ENCODE measurements around the gene IL17RD.
A peak's percentile ranks its signal among the peaks of the same experiment; 100 is the strongest.

Gene IL17RD

GRCh38 chr3:57130571-57131209, 34.5 kb downstream of the IL17RD start:
- no peak for DNase-seq (ENCODE audit: low read depth in 2 of 2)

DNA sequence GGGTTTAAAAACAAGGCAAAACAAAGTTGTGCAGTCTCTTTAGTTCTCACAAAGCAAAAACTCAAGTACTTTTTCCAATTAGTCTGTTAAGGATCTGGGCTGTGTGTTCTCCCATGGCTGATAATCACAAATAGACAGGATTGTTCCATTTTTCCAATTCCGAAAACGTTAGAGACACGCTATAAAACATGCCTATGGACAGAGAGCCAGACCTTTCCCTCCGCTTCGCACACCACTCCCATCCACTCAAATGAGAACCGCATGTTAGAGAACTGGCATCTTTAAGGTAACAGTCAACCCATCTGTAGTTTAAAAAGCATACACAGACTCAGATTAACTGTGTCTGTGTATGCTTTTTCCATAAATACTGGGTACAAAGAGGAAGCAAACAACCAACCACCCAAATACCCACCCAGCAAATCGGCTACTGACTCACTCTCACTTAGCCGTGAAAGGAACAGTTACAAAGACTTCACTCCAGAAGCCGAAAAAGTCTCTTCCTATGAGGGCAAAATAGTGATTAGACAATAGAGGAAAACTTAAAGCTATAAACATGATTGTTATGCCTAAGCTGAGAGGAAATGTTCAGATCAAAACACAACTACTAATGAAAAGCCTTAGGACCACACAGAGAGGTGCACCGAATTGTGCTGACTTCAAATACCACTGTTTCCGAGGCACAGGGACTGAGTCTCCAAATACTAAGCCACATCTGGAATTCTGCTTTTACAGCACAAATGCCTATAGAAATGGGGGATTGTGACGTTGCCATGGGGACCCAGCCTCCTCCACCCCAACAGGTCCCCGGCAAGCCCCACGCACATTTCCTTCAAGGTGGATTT, 36.1 kb downstream of the IL17RD start:
- no peak for DNase-seq (ENCODE audit: low read depth in 2 of 2)

DNA sequence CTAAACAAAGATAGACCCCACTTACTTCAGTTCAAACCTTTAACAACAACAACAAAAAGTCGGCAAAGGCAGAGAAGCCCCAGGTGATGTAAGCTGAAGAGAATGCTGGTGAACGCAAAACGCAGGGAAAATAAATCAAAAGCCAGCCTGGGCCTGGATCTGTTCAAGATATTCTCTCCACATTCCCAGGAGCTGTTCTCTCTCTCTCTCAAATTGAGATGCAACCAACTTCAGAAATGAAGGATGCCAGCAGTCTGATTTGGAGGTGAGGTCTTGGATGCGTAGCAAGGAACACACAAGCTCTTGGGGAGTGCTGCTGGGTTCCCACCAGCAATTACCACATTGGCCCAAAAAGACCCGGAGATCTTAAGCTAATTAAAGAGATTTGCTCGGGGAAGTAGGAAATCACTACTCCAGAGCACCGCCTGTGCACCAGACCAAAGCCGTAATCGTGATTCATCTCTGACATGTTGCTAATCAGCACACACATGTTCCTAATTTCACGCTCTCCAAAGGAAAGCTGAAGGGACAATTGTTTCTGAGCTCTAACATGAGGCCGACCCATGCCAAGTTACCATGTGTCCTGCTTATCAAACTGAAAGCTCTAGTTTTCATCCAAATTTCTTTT, 37.1 kb downstream of the IL17RD start:
- no peak for DNase-seq (ENCODE audit: low read depth in 2 of 2)

DNA sequence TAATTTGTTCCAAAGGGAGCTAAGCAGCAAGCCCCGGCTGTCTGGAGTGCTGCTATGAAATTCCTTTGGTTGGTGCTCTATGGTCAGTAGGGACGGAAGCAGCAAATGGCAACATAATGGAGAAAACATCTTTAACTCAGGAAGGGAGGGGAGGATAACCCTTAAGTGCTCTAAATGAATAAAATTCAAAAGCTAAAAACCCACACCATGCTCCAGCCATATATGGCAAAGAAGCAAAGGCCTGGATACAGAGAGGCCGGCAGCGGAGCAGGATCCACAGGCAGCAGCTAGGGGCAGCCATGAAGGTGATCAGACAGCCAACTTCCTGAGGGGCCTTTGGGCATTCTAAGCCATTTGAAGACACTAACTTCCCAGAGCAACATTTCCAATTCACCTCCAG, 38.9 kb downstream of the IL17RD start:
- DNase-seq (ENCODE audit: low read depth in 2 of 2) = no peak

DNA sequence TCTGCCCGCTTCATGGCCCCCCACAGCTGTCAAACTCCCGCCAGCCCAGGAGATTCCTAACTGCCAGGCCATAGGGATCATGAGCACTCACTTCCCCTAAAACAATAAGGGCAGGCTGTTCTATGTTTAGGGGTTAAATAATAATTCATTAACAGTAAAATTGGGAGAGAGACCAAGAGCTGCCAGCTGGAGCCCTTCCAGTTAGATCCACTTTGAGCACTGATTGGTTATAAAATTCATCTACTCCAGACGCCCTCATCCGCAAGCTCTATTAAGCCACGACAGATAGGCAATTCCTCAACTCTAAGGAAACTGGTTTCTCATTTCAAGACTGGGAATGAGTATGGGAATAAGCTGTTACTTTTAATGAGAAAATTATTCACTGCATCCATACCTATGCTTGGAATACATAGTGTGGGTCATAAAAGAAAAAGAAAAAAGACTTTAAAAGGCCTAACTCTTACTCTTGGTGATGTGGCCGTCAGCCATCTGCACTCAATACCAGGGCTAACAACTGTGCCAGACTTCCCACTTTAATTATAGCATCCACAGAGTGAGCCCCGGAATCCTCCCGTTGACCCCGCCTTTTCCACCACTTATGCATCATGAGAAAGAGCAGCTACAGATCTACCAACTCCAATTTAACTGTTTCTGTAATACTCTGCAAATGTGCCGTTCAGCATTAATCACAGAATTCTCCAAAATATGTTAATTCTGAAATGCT, 44.5 kb downstream of the IL17RD start:
- no peak for DNase-seq (ENCODE audit: low read depth in 2 of 2)

DNA sequence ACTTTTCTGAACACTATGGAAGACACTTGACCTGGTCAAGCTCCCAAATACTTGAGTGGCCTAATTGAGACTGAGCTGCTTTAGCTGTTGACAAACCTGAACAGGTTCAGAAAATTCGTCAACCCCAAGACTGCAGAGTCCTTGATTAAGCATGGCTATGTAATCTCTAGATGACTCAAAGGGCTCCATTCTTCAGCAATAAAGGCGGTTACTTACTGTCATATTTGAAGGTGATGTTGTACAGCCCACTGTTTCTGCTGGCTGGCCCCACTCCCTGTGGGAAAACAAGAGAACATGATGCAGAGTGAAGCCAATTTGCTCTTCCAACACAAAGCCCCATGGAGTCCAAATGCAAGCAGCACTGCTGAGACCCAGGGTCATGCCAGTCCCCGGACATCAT, 45.1 kb downstream of the IL17RD start:
- DNase-seq (ENCODE audit: low read depth in 2 of 2) = no peak

- DNase-seq (ENCODE audit: low read depth in 2 of 2) = no peak
These were observed 46.9 kb downstream of the IL17RD start for GRCh38 chr3:57118254-57118653.

DNA sequence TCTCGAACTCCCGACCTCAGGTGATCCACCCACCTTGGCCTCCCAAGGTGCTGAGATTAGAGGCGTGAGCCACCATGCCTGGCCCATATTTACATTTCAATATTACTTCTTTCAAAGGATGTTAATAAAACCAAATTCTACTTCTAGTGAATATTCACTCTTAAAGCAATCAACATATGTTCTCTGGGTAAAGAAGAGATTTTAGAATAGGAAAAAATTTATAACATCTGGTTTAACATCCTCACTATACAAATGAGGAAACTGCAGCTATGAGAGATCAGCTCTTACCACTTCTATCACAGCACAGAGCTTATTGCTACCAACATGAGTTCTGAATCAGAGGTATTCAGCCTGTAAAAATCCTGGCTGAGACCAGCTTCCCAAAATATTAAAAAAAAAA, 48.7 kb downstream of the IL17RD start:
- no peak for DNase-seq (ENCODE audit: low read depth in 2 of 2)

GRCh38 chr3:57112206-57112605, 52.9 kb downstream of the IL17RD start:
- no peak for DNase-seq (ENCODE audit: low read depth in 2 of 2)

GRCh38 chr3:57110798-57111197, 54.4 kb downstream of the IL17RD start:
- no peak for DNase-seq (ENCODE audit: low read depth in 2 of 2)

- DNase-seq (ENCODE audit: low read depth in 2 of 2) = no peak
These were observed 54.9 kb downstream of the IL17RD start for GRCh38 chr3:57110214-57110613.

DNA sequence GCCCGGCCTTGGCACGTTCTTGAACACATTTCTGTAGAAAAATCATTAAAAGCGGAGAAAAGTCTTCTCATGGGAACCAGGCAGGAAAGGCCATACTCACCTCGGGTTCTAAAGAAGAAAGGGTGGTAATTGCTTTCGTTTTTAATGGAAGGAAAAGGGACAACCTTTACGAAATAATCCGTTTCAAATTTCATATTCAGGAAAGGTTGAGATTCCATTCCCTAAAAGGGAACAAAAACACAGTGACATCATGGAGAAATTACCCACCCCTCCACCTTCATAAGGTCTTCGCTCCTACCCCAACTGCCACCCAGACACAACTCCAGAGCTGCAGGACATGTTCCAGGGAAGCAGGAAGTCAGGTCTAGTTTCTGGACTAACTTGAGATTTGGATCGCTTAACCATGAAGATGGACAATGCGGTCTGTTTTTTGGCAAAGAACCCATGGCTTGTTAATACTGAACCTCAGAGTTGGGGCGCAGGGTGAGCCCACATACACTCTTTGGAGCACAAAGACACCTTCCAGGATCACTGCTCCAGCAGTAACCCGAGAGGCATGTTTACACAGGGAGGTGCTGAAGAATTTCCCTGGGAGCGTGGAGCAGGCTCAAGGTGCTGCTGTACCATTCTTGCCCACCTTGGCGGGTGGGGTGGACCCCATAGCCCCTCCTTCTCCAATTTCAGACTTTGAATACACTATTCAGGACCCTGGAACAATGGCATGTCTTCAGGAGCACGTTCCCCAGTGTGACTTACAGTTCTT, 55.5 kb downstream of the IL17RD start:
- DNase-seq (ENCODE audit: low read depth in 2 of 2) = no peak

DNA sequence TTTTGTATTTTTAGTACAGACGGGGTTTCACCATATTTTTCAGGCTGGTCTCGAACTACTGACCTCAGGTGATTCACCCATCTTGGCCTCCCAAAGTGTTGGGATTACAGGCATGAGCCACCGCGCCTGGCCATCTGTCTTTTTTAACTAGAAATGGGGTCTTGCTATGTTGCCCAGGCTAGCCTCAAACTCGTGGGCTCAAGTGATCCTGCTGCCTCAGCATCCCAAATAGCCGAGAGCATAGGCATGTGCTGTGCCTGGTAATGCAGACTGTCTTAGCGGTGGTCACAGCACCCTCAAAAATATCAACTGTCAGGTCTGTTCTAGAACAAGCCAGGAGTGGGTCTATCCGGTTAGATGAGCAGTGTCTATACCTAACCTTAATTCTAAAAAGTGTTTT, 56.5 kb downstream of the IL17RD start:
- no peak for DNase-seq (ENCODE audit: low read depth in 2 of 2)

DNA sequence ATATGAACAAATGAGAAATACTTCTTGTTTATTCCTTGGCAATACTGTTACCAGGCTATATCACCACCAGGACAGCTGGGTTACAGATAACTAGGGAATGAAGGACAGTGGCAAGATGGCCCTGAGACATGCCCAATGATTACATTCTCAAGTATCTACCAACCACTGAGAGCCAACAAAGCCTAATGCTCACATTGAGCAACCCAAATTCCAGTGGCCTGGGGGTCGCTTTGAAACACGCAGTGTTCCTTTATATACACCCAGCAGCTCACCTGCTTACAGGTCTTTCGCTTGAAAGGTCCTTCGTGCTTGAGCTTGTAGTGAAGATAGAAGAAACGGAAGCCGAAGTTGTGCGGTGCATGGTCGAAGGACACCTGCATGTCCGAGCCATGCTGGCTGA, 59.6 kb downstream of the IL17RD start:
- DNase-seq (ENCODE audit: low read depth in 2 of 2) = no peak

- DNase-seq (ENCODE audit: low read depth in 2 of 2) = peak; percentile 42 to 52
These were observed 65.0 kb downstream of the IL17RD start for GRCh38 chr3:57100046-57100695.

DNA sequence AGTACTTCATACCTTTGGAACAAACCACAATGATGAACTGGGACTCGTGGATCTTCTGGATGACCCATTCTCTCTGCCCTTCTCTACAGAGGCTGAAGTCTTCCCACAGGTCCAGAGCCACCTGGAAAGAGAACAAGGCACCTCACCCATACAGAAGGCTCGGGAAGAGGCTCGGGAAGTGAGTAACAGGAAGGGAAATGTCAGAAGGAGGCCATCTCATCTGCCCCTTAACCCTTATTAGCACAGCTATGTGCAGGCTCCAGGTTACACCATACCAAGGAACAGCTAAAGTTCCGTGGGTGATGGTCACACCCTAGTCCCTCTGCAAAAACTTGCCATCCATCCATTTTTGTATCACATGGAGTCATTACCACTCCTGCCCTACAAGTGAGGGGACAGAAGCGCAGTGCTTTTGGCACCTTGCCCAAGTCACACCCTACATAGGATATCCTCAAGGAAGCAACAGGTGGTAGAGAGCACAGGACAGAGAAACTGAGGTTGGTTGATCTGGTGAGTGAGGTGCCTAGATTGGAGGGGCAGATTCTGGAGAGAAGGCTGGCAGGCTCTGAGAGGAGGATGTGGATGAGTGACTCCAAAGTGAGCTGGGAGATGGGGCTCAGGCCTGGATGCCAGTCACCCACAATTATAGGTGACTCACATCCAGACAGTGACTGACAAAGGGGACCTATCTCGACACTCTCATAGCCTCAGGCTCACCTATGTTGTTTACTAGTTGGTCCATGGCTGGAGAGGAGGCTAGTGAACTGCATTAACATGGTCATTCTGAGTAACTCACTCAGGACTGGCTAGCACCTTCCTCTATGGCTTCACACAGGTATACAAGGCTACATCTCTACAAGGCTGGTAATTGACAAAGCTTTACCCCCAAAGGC, 66.5 kb downstream of the IL17RD start:
- no peak for DNase-seq (ENCODE audit: low read depth in 2 of 2)

DNA sequence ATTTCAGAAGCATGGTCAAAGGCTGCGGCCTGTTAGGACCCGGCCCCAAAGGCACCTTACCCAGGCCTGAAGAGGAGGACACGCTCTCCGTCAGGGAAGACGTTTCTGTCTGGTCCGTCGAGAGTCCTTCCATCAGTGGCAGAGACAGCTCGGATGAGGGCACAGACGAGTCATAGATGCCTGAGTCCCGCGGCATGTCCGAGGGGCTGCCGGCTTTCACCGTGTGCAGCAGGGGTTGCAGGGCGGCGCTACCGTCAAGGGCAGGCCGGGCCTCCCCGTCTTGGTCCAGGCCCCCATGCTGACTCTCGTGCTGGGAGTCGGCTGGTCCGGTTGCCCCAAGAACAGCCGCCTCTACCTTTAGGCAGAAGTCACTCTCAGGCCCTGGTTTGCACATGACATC, 67.6 kb downstream of the IL17RD start:
- DNase-seq (ENCODE audit: low read depth in 2 of 2) = no peak

DNA sequence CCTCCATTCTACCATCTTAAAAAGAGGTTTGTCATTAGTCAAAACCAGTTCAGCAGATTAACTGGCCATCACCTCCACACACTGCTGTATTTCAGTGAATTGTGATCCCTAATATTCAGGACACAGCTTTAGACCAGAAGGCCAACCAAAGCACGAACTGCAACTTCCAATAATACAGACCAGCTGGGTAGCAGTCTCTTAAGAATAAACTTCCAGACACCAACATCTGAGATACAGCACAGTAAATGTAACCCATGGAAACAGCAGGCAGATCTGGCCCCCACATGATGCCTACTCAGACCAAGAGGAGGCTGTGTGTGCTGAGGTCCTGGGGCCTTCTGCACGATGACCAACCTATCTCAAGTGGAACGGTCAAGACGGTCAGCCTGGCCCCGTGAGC, 69.8 kb downstream of the IL17RD start:
- DNase-seq (ENCODE audit: low read depth in 2 of 2) = no peak

GRCh38 chr3:57094575-57094974, 70.6 kb downstream of the IL17RD start:
- DNase-seq (ENCODE audit: low read depth in 2 of 2) = no peak

DNA sequence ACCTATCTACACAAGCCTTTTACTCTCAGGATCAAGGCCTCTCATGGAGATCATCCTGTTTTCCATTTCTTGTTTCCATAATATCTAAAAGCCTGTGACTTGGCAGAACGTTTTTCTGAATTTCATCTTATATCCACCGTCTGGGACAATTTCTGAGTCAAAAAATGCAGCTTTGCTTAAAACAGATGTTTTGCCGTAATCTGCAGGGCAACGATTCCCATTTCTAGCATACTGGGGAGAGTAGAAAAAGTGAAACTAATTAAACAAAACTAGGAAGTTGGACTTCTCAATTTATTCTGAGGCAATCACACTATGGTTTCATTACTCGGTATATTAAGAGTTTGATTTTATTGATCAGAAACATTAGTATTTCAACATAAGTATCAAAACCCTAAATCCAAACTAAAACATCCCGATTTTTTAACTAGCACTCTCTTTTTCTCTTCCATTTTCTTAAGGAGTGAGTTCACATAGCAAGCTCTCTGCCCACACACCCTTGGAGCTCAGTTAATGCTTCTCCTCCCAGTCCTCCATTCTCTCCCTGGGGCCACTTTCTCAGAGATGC, 71.1 kb downstream of the IL17RD start:
- no peak for DNase-seq (ENCODE audit: low read depth in 2 of 2)

Measured in activated CD4-positive, alpha-beta T cell treated with anti-CD3 and anti-CD28 coated beads for 24 hours (primary cell).